K562 treated with DMSO at 1 percent for 4 hours (cell line): ENCODE measurements around the gene HEATR9. TPM values are rescaled to one million over a fixed set of nuclear protein-coding genes. Genes with fewer than 3 reads are reported as not detected.

ENCODE experiments used
- total RNA-seq: library from RNA; unstranded; fragments of 300-600 nt; gene quantifications from 2 replicates; pipeline ENCODE4 v1.2.3, GENCODE V29; 2022; ENCODE audit not compliant: insufficient read depth

Gene HEATR9
- not detected in 2 replicates for total RNA-seq

GRCh38 chr17:35868737-35869136, at the start of gene HEATR9:
Gene HEATR9 (minus strand): TSS chr17:35868891. CDS start chr17:35868742, 149 bp downstream.

DNA sequence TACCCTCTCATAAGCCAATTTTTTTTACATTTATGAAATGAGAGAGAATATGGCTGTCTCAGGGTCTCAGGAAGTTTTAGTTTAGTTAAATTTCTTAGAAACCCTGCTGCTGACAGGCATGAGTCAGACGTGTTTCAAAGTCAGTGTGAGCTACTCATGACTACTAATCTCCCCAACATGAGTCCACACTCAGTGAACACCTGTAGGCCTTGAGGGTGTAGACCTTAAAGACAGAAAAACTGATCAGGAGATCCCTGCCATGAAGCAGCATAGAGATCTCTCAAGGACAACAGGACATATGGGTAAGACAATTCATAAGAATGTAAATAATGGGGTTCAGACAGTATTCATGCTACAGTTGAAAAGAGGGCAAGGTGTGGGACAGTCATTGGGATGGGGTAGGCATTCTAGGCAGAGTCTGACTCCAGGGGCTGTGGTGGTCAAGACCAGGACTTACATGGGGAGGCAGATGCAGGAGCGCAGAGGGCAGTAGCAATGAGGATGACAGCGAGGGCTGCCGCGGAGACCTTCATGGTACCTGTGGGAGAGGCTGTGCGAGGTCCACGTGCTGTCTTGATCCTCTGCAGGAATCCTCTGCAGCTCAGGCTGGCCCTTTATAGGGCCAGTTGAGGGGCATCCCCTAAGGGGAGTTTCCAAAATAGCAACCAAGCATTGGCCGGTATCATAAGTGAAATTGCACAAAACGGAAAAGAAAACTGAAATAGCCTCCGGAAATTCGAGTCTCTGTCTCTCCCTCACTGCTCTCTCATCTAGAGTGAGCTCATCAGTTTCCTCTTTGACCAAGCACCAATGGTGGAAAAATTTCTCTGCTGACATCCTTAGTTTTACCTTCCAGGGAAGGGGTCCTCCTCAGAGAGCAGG, 11.3 kb upstream of the HEATR9 start, which contains the start of gene CCL5:
CCL5 (minus strand) TSS at position 588 of the 882 bp plus-strand sequence.

GRCh38 chr17:35808962-35809854, 59.5 kb downstream of the HEATR9 start, which contains the start of gene TAF15:
Gene TAF15 (plus strand): TSS chr17:35809484. CDS start chr17:35809570, 86 bp downstream.

Other genes starting within 250 kb of the HEATR9 start
- gene RASL10B, start 137.3 kb downstream of the HEATR9 start, total RNA-seq = 0.18 TPM in 1 of 2 replicates, not detected in the other
- gene GAS2L2, start 115.7 kb downstream of the HEATR9 start, total RNA-seq = not detected in 2 replicates
- gene C17orf50, start 108.0 kb downstream of the HEATR9 start, total RNA-seq = not detected in 2 replicates
- gene MMP28, start 73.2 kb downstream of the HEATR9 start, total RNA-seq = not detected in 2 replicates
- gene TAF15, start 59.4 kb downstream of the HEATR9 start, total RNA-seq = 163 and 198 TPM in 2 replicates
- gene CCL5, start 11.5 kb upstream of the HEATR9 start, total RNA-seq = 0.86 TPM in 1 of 2 replicates, not detected in the other
- 11.0 and 11.7 TPM in 2 replicates for gene RDM1, start 61.9 kb upstream of the HEATR9 start, total RNA-seq
- gene LYZL6, start 74.8 kb upstream of the HEATR9 start, total RNA-seq = not detected in 2 replicates
- not detected in 2 replicates for gene CCL16, start 112.6 kb upstream of the HEATR9 start, total RNA-seq
- not detected in 2 replicates for gene CCL14, start 117.8 kb upstream of the HEATR9 start, total RNA-seq
- gene CCL15, start 132.7 kb upstream of the HEATR9 start, total RNA-seq = not detected in 2 replicates
- not detected in 2 replicates for gene CCL23, start 149.1 kb upstream of the HEATR9 start, total RNA-seq
- gene CCL18, start 195.4 kb upstream of the HEATR9 start, total RNA-seq = not detected in 2 replicates
- not detected in 2 replicates for gene CCL3, start 221.3 kb upstream of the HEATR9 start, total RNA-seq
- gene CCL4, start 234.9 kb upstream of the HEATR9 start, total RNA-seq = not detected in 2 replicates